Adrenal gland (tissue), 12 donors: Measurements from ENCODE around the gene MYO18B. TPM values are rescaled to one million over a fixed set of nuclear protein-coding genes. Genes with fewer than 3 reads are reported as not detected.

Source experiments
- DNase-seq, 7 donors: peaks; one replicate each; pipeline ENCODE4 v3.0.0-alpha.2; 2019 to 2020
- H3K27ac ChIP-seq, 5 donors: fragments of 200-600 bp; sonication (generic) in 4 of 5; 1 replicate in 3 of 5; 2 replicates in 2 of 5; pipeline versions ENCODE4 v1.5.1 to v1.8.0; 2016 to 2020; ENCODE audit warnings: mild to moderate bottlenecking in 1 of 5
- H3K27me3 ChIP-seq: fragments of 200-600 bp; 2 replicates; pipeline ENCODE4 v1.8.0; 2021
- H3K36me3 ChIP-seq, 2 donors: fragments of 200-600 bp; replicated peaks in 1 of 2; 1 replicate in 1 of 2; 2 replicates in 1 of 2; pipeline versions ENCODE4 v1.5.1 to v1.8.0; 2018 to 2022
- H3K4me1 ChIP-seq, 2 donors: fragments of 200-600 bp; replicated peaks in 1 of 2; 1 replicate in 1 of 2; 2 replicates in 1 of 2; pipeline versions ENCODE4 v1.5.1 to v1.8.0; 2018 to 2021
- H3K4me3 ChIP-seq, 4 donors: fragments of 200-600 bp; sonication (generic) in 3 of 4; one replicate each; pipeline ENCODE4 v1.5.1; 2016 to 2018
- H3K9me3 ChIP-seq, 3 donors: fragments of 200-600 bp; sonication (generic) in 1 of 3; replicated peaks in 1 of 3; 1 replicate in 2 of 3; 2 replicates in 1 of 3; pipeline versions ENCODE4 v1.5.1 to v1.8.0; 2016 to 2021
- CTCF ChIP-seq, 6 experiments: fragments of 450-650 bp in 4 of 6; fragments of 200-600 bp in 2 of 6; sonication (generic) in 1 of 6; IDR thresholded peaks; 1 replicate in 5 of 6; 2 replicates in 1 of 6; pipeline versions ENCODE4 v1.5.1 to v1.8.0; 2016 to 2021; ENCODE audit warnings: antibody characterized with exemption in 6 of 6, mild to moderate bottlenecking in 2 of 6, moderate library complexity in 1 of 6
- POLR2A ChIP-seq, 2 donors: fragments of 450-650 bp; IDR thresholded peaks; one replicate each; pipeline ENCODE4 v1.6.1; 2017; ENCODE audit warnings: antibody characterized with exemption in 2 of 2, mild to moderate bottlenecking in 2 of 2, moderate library complexity in 1 of 2
- WGBS, 4 donors: extraction: QIAGEN DNeasy Blood & Tissue Kit in 2 of 4; methylation state at CpG; one replicate each; pipeline versions ENCODE4 v1.1.5 to v1.1.7; 2013 to 2017; 5-methylcytosine and 5-hydroxymethylcytosine counted together
- intact Hi-C, 2 donors: fragments of 100-400 bp; cut with DNase I; formaldehyde crosslinking; loops; one replicate each; pipeline versions ENCODE4 v1.14.1 to v1.15.0; 2022 to 2023
- polyA plus RNA-seq, 3 donors: library from polyadenylated mRNA; stranded (reverse); fragments of 200-250 nt in 2 of 3; fragments of 350-450 nt in 1 of 3; fragmentation: Illumina TruSeq in 1 of 3; extraction: RNeasy Lipid Tissue Mini Kit (QIAGEN cat#74804) in 1 of 3; gene quantifications; one replicate each; pipeline ENCODE4 v1.2.3, GENCODE V29; 2013 to 2014
- total RNA-seq, 9 donors: library from RNA; depleted of rRNA in 4 of 9; stranded (reverse); fragments of >200 nt in 4 of 9; fragments of 120-200 nt in 1 of 9; fragmentation: NEBNext Ultra II Directional in 1 of 9; extraction: Animal tissue kit (Norgen Biotek cat#: 25700) in 1 of 9; gene quantifications; one replicate each; pipeline versions ENCODE4 v1.1.0 to v1.2.4, GENCODE V29; 2013 to 2023
- donor health status: healthy with polysubstance abuse.
- donor health status: Bipolar disorder and iron deficiency.
- donor health status: DM: yes; HTN: yes; CAD: no.
- donor health status: DM: no; HTN: no; CAD: no.
- donor health status: DM: no; HTN: no; CAD: no.
- donor health status: DM: yes; HTN: yes; CAD: no.

The MYO18B gene
- total and polyA plus RNA-seq, 12 donors = 0.08 to 1.1 (median 0.18) TPM

DNA sequence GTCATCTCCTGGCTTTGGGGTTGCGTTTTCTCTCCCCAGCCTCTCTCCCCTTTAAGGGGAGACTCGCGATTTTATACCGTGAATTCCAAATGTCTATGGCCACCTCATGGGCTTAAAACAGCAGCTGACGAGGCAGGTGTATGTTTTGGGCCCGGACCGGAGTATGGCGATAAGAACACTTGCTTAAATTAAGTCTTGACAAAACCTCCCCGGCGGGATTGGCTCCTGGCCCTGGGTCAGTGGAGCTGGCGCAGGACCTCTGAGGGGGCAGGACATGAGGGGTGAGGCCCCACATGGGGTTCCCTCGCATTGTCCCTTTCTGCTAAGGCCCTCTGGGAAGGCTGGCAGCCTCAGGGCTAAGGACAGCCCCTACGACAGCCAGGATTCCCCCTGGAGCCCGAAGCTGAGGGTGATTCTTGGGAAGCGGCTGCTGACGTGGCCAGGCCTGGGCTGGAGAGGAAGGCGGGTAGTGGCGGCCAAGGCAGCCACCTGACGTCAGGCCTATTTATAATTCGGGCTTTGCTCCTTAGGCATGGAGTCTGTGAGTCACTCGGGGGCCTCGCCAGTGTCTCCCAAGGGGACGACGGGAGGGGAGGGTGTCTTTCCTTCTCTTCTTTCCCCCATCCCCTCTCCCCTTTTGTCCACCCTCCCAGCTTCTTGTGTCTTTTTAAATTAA is 12.7 kb downstream of the MYO18B start:
- whole genome bisulfite sequencing, 4 donors = 54 to 71% (median 63%) methylated on average over 23 to 24 of the region's 24 CpGs
- H3K27me3 ChIP-seq = no peaks in the 10 kb centered on the region
- peaks cover 0 to 4% of the 10 kb centered on the region in 2 donors for H3K4me1 ChIP-seq
- intact Hi-C loops = no loop called here
- DNase-seq = peak; percentile 75 to 95 (median 86)
- peak in 1 of 2 donors; percentile 46 for TF ChIP-seq POLR2A (IDR thresholded peaks at IDR 0.05)
- no peak for TF ChIP-seq CTCF (IDR thresholded peaks at IDR 0.05)
- no peaks in the 10 kb centered on the region for H3K9me3 ChIP-seq
- no peak overlapping the region for H3K4me3 ChIP-seq
- H3K36me3 ChIP-seq = no peaks in the 10 kb centered on the region
- peak overlapping the region in 4 of 5 donors; percentile 21 to 74 (median 66) for H3K27ac ChIP-seq

DNA sequence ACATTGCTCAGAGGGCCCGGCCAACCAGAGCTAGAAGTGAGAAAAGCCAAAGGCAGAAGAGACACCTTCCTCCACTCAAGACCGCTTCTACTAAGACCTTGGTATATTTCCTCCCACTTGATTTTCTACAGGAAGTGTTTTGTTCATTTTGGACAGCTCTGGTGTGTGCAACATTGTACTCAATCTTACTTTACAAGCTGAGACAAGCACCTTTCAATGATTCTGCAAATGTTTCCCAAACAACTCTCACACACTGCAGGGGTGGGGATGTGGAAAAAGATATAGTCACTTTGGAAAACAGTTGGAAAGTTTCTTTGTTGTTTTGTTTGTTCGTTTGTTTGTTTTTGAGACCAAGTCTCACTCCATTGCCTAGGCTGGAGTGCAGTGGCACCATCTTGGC is 15.7 kb downstream of the MYO18B start:
- DNase-seq = no peak
- intact Hi-C loops = no loop called here
- TF ChIP-seq CTCF (IDR thresholded peaks at IDR 0.05) (no peak), POLR2A (IDR thresholded peaks at IDR 0.05) (no peak)
- 83 to 90% (median 87%) methylated on average over 3 of the region's 3 CpGs for WGBS, 4 donors
- Histone ChIP-seq H3K4me1 (peaks cover 0 to 11% of the 10 kb centered on the region in 2 donors), H3K36me3 (no peaks in the 10 kb centered on the region), H3K27me3 (no peaks in the 10 kb centered on the region), H3K27ac (no peak overlapping the region), H3K4me3 (no peak overlapping the region), H3K9me3 (no peaks in the 10 kb centered on the region)

DNA sequence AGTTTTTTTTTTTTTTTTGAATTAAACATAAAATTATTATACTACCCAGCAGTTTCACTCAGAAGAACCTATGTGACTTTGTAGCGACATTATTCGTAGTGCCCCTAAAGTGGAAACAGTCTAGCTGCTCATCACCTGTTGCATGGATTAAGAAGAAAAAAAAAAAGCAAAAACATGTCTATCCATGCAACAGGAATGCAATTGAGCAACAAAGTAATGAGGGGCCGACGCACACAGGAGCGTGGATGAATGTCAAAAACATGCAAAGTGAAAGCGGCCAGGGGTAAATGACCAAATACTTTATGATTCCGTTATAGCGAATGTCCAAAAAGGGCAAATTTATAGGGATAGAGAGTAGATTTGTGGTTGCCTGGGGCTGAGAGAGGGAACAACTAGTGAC is 16.3 kb downstream of the MYO18B start:
- Histone ChIP-seq H3K4me1 (peaks cover 0 to 11% of the 10 kb centered on the region in 2 donors), H3K27ac (no peak overlapping the region), H3K36me3 (no peaks in the 10 kb centered on the region), H3K9me3 (no peaks in the 10 kb centered on the region), H3K27me3 (no peaks in the 10 kb centered on the region), H3K4me3 (no peak overlapping the region)
- TF ChIP-seq CTCF (IDR thresholded peaks at IDR 0.05) = no peak
- TF ChIP-seq POLR2A (IDR thresholded peaks at IDR 0.05) = no peak
- WGBS, 4 donors = 93 to 96% (median 95%) methylated on average over 8 of the region's 8 CpGs
- intact Hi-C loops = no loop called here
- no peak for DNase-seq

DNA sequence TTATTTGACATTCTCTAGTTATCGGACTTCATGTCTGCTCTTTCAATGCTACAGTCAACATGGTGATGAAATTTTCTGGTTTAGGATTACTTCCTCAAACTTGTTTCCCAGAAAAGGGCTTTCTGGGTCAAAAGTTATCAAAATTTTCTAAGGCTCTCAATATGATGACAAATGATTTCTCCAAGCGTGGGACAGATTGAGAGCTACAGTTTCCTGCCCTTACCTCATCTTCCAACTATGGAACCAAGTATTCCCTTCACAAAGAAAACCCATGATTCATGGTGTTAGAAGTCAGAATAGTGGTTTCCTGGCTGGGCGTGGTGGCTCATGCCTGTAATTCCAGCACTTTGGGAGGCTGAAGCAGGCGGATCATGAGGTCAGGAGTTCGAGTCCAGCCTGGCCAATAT is 17.8 kb downstream of the MYO18B start:
- Histone ChIP-seq H3K9me3 (no peaks in the 10 kb centered on the region), H3K4me3 (no peak overlapping the region), H3K27me3 (no peaks in the 10 kb centered on the region), H3K4me1 (peaks cover 0 to 6% of the 10 kb centered on the region in 2 donors), H3K27ac (no peak overlapping the region), H3K36me3 (no peaks in the 10 kb centered on the region)
- intact Hi-C loops = no loop called here
- peak in 3 of 7 donors; percentile 34 to 43 (median 36) for DNase-seq
- WGBS, 4 donors = 38 to 50% (median 42%) methylated on average over 2 to 5 of the region's 5 CpGs
- no peak for TF ChIP-seq CTCF (IDR thresholded peaks at IDR 0.05)
- no peak for TF ChIP-seq POLR2A (IDR thresholded peaks at IDR 0.05)
